Caco-2 (cell line): Measurements from ENCODE around the gene SUN1. TPM values are rescaled to one million over a fixed set of nuclear protein-coding genes. Genes with fewer than 3 reads are reported as not detected.

Experiments used
- BruUV-seq: library from RNA; stranded (reverse); fragments of 400-500 nt; replicated peaks from 2 replicates; lab custom pipeline; 2021; lab: Mats Ljungman, UMichigan
- CTCF ChIA-PET: fragments of 300-600 bp; sonication (Branson Sonifier 250); formaldehyde crosslinking; loops from one replicate; lab custom pipeline; 2022; ENCODE audit warnings: antibody characterized with exemption; lab: Charles Lee
- POLR2A ChIA-PET: fragments of 300-600 bp; sonication (Branson Sonifier 250); formaldehyde crosslinking; loops from one replicate; lab custom pipeline; 2022; ENCODE audit warnings: antibody characterized with exemption; lab: Charles Lee
- DNase-seq, 2 experiments: peaks; one replicate each; pipeline versions ENCODE4 v3.0.0 to v3.0.0-alpha.2; 2020 to 2022
- H3K27me3 ChIP-seq: replicated peaks from 2 replicates; pipeline ENCODE4 v1.6.0; 2011; ENCODE audit warnings: low read length; ENCODE audit not compliant: control insufficient read depth, insufficient read depth
- H3K36me3 ChIP-seq: 2 replicates; pipeline ENCODE4 v1.5.1; 2011; ENCODE audit warnings: low read length; ENCODE audit not compliant: control insufficient read depth, insufficient read depth
- H3K4me1 ChIP-seq: fragments of 250-450 bp; sonication (Bioruptor Pico); 2 replicates; pipeline ENCODE4 v1.5.1; 2020; ENCODE audit warnings: mild to moderate bottlenecking
- H3K4me3 ChIP-seq: 2 replicates; pipeline ENCODE4 v1.5.1; 2011; ENCODE audit warnings: low read depth, mild to moderate bottlenecking, control low read depth, low read length
- H3K9me3 ChIP-seq: fragments of 250-450 bp; sonication (Bioruptor Pico); 2 replicates; pipeline ENCODE4 v1.5.1; 2020; ENCODE audit warnings: mild to moderate bottlenecking, moderate library complexity
- H3K27ac Mint-ChIP-seq: one replicate; pipeline ENCODE4 v1.8.0; 2022; ENCODE audit warnings: mixed read lengths; ENCODE audit not compliant: unreplicated experiment
- H3K27me3 Mint-ChIP-seq: one replicate; pipeline ENCODE4 v1.8.0; 2022; ENCODE audit warnings: mixed read lengths; ENCODE audit not compliant: insufficient read depth, unreplicated experiment
- H3K36me3 Mint-ChIP-seq: one replicate; pipeline ENCODE4 v1.8.0; 2022; ENCODE audit warnings: mild to moderate bottlenecking, mixed read lengths; ENCODE audit not compliant: insufficient read depth, unreplicated experiment
- H3K4me1 Mint-ChIP-seq: one replicate; pipeline ENCODE4 v1.8.0; 2022; ENCODE audit warnings: low read depth, mixed read lengths; ENCODE audit not compliant: unreplicated experiment
- H3K4me3 Mint-ChIP-seq: one replicate; pipeline ENCODE4 v1.8.0; 2022; ENCODE audit warnings: mild to moderate bottlenecking, moderate library complexity, mixed read lengths; ENCODE audit not compliant: unreplicated experiment
- H3K9me3 Mint-ChIP-seq: one replicate; pipeline ENCODE4 v1.8.0; 2022; ENCODE audit warnings: mixed read lengths; ENCODE audit not compliant: unreplicated experiment
- intact Hi-C: fragments of 100-400 bp; cut with micrococcal nuclease; formaldehyde crosslinking; loops from one replicate; pipeline ENCODE4 v1.10.0; 2022; ENCODE audit not compliant: unreplicated experiment
- total RNA-seq: library from RNA; stranded (reverse); gene quantifications from 2 replicates; pipeline ENCODE4 v1.2.3, GENCODE V29; 2022
- TF ChIP-seq, protein P1 (sequence below), 2 experiments: fragments of 200-600 bp in 1 of 2; IDR thresholded peaks; 1 replicate in 1 of 2; 2 replicates in 1 of 2; pipeline versions ENCODE4 v1.5.1 to v1.8.0; 2011 to 2022; ENCODE audit warnings: antibody characterized with exemption in 1 of 2, control low read depth in 1 of 2, inconsistent platforms in 1 of 2, low read depth in 1 of 2, low read length in 1 of 2, mild to moderate bottlenecking in 1 of 2, moderate library complexity in 1 of 2; ENCODE audit not compliant: insufficient read depth in 1 of 2, severe bottlenecking in 1 of 2, unreplicated experiment in 1 of 2

SUN1 gene
- total RNA-seq, 1 experiment from 2014 or later = 146 TPM

DNA sequence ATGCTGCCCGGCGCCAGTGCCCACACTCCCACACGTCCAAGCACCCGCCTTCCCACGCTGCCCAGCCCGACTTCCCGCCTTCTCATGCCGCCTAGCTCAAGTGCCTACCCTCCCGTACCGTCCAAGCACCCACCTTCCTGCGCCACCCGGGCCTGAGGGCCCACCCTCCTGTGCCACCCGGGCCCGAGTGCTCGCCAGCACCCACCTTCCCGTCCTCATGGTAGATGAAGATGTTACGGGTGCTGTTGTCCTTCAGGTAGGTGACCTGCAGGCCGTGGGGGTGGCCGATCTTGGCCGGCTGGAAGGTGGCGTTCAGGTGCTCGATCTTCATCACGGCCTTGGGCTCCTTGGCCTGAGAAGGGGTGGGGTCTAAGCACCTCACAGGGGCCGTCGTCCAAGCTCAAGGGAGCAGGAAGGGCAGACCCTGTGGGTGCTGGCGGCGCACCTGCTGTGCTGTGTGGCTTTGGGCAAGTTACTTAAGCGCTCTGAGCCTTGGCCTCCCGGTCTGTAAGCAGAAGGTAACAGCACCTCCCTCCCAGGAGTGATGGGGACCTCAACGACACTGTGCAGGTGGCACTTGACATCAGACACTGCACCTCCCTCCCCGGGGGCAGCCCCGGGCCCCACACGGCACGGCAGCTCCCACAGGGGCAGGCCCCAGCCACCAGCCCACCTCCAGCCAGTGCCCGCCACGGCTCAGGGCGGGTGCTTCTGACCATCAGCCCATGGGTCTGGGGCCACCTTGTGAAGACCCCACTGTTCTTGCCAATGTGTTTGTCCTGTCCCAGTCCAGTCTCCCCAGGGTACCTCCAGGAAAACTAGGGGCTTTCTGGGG is 71.9 kb downstream of the SUN1 start:
- CTCF ChIA-PET = no interaction called here
- Histone ChIP-seq H3K27me3 (no peaks in the 10 kb centered on the region), H3K4me1 (no peaks in the 10 kb centered on the region), H3K4me3 (no peak overlapping the region), H3K9me3 (no peaks in the 10 kb centered on the region), H3K36me3 (no peaks in the 10 kb centered on the region; the same call in 1 of the 2 replicates)
- TF ChIP-seq, protein P1, sequence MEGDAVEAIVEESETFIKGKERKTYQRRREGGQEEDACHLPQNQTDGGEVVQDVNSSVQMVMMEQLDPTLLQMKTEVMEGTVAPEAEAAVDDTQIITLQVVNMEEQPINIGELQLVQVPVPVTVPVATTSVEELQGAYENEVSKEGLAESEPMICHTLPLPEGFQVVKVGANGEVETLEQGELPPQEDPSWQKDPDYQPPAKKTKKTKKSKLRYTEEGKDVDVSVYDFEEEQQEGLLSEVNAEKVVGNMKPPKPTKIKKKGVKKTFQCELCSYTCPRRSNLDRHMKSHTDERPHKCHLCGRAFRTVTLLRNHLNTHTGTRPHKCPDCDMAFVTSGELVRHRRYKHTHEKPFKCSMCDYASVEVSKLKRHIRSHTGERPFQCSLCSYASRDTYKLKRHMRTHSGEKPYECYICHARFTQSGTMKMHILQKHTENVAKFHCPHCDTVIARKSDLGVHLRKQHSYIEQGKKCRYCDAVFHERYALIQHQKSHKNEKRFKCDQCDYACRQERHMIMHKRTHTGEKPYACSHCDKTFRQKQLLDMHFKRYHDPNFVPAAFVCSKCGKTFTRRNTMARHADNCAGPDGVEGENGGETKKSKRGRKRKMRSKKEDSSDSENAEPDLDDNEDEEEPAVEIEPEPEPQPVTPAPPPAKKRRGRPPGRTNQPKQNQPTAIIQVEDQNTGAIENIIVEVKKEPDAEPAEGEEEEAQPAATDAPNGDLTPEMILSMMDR (IDR thresholded peaks at IDR 0.05; ENCODE audit: insufficient read depth in 1 of 2, low read depth in 1 of 2, low read length in 1 of 2, severe bottlenecking in 1 of 2, unreplicated experiment in 1 of 2) = no peak
- no TSS peak for BruUV-seq
- intact Hi-C loops = no loop called here
- Mint-ChIP-seq H3K9me3 (no peaks in the 10 kb centered on the region), H3K4me1 (no peaks in the 10 kb centered on the region), H3K36me3 (peaks cover 31% of the 10 kb centered on the region), H3K4me3 (no peak overlapping the region), H3K27ac (no peak overlapping the region), H3K27me3 (no peaks in the 10 kb centered on the region)
- DNase-seq = no peak
- POLR2A ChIA-PET = no interaction called here

DNA sequence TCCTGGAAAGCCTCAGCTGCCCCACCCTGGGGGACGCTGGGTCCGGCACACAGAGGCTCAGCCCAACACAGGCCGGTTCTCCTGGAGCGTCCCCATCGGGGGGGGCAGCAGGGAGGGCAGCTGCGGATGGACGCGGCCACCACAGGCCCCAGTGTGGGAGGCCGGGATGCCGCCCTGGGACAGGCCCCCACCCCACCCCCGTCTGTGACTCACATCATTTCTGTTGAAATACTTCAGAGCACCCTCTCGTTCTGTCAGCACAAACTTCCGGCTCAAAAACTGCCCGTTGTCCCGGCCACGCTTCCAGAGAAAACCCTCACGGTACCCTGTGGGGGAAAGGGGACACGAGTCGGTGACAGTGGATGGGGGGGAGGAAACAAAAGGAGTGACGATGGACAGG is 72.6 kb downstream of the SUN1 start:
- no peak overlapping the region for H3K27ac Mint-ChIP-seq
- peaks cover 24% of the 10 kb centered on the region for H3K36me3 Mint-ChIP-seq
- Histone ChIP-seq H3K4me3 (no peak overlapping the region), H3K4me1 (no peaks in the 10 kb centered on the region), H3K27me3 (no peaks in the 10 kb centered on the region), H3K36me3 (no peaks in the 10 kb centered on the region), H3K9me3 (no peaks in the 10 kb centered on the region)
- no peaks in the 10 kb centered on the region for H3K9me3 Mint-ChIP-seq
- H3K27me3 Mint-ChIP-seq = no peaks in the 10 kb centered on the region
- ChIA-PET POLR2A (no interaction called here), CTCF (no interaction called here)
- no peak for DNase-seq
- H3K4me3 Mint-ChIP-seq = no peak overlapping the region
- TF ChIP-seq, protein P1 (IDR thresholded peaks at IDR 0.05; ENCODE audit: insufficient read depth in 1 of 2, low read depth in 1 of 2, low read length in 1 of 2, severe bottlenecking in 1 of 2, unreplicated experiment in 1 of 2) = no peak
- H3K4me1 Mint-ChIP-seq = no peaks in the 10 kb centered on the region
- intact Hi-C loops = no loop called here
- no TSS peak for BruUV-seq

DNA sequence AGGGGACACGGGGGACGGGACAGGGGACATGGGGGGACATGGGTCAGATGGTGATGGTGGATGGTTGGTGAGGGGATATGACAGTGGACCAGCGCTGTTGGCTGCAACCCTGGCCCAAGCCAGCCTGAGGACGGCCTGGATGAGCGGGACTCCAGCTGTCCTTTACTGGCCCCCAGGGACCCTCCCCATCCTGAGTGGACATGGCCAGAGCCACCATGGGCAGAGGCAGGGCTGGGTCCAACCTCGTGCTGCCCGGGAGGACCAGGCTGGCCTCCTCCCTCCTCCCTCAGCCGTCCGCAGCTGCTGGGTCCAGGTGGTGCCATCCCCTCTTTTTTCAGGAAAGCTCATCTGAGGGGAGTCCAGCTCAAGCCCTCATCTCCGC is 74.5 kb downstream of the SUN1 start:
- Mint-ChIP-seq H3K27ac (no peak overlapping the region), H3K4me3 (no peak overlapping the region), H3K4me1 (no peaks in the 10 kb centered on the region), H3K9me3 (no peaks in the 10 kb centered on the region), H3K27me3 (no peaks in the 10 kb centered on the region), H3K36me3 (peaks cover 7% of the 10 kb centered on the region)
- H3K4me1 ChIP-seq = no peaks in the 10 kb centered on the region
- POLR2A ChIA-PET = no interaction called here
- H3K27me3 ChIP-seq = no peaks in the 10 kb centered on the region
- no peaks in the 10 kb centered on the region for H3K36me3 ChIP-seq
- TF ChIP-seq, protein P1 (IDR thresholded peaks at IDR 0.05; ENCODE audit: insufficient read depth in 1 of 2, low read depth in 1 of 2, low read length in 1 of 2, severe bottlenecking in 1 of 2, unreplicated experiment in 1 of 2) = no peak
- no peak overlapping the region for H3K4me3 ChIP-seq
- no TSS peak for BruUV-seq
- no peaks in the 10 kb centered on the region for H3K9me3 ChIP-seq
- intact Hi-C loops = no loop called here
- CTCF ChIA-PET = no interaction called here
- DNase-seq = no peak
